ENCODE results near the gene DAPK1.

DAPK1 gene

GRCh38 chr9:87597710-87598443 is 100.2 kb downstream of the DAPK1 start:
- no peak for DNase-seq

DNA sequence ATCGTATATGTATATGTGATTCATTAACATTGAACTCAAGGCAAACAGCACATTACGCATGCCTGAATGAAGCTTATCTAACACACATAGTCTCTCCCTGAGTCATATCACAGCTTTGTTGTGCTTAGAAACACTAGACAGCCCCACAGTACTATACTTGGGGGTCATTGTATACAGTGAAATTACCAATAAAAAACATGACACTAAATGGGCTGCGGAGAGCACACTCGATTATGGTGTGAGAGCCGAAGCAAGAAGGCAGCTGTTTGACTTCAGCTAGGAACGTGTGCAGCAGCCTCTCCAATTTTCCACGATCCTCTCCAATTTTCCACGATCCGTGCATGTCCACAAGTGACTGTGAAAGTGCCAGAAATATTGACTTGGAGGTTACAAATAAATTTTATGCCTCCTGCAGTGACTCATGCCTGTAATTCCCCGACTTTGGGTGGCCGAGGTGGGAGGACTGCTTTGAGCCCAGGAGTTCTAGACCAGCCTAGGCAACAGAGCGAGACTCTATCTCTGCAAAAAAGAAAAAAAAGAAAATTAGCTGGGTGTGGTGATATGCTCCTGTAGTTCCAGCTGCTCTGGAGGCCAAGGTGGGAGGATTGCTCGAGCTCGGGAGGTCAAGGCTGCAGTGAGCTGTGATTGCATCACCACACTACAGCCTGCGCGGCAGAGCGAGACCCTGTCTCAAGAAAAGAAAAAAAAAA is 102.4 kb downstream of the DAPK1 start:
- no peak for DNase-seq

DNA sequence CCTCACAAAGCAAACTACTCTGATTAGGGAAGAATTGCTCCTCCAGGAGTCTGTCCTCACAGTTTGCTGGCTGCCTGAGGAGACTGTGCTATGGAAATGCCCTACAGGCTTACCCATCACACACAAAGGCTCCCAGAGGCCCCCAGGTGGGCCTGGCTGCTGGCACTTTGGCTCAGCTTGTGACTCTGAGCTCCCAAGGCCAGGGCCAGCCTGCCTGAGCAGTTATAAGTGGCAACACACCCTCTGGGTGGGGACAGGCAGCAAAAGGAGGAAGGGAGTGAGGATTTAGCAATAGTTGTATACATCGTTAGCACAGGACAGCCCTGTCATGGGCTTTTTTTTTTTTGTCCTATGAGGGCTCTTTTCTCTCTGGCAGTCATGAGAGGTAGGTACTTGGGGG is 103.5 kb downstream of the DAPK1 start:
- DNase-seq, result no peak

DNA sequence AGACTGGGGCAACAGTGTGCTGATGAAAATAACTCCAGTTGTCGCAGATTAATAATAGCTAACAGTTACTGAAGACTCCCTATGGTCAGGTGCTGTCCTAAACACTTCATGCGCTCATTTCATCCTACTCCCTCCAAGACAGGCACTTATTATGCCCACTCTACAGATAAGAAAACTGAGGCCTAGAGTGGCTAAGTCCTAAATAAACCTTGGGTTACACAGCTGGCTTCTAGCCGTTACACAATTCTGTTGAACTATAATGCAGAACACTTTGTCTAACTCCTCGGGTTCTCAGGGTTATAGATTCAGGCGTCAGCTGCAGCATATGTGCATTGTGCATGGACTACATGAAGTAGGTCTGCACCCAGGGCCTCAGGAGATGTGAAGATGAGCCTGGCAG is 103.9 kb downstream of the DAPK1 start:
- no peak for DNase-seq

- DNase-seq, result no peak
These were observed 105.4 kb downstream of the DAPK1 start for GRCh38 chr9:87602933-87603643.

GRCh38 chr9:87603854-87604490 is 106.3 kb downstream of the DAPK1 start:
- DNase-seq, result no peak

DNA sequence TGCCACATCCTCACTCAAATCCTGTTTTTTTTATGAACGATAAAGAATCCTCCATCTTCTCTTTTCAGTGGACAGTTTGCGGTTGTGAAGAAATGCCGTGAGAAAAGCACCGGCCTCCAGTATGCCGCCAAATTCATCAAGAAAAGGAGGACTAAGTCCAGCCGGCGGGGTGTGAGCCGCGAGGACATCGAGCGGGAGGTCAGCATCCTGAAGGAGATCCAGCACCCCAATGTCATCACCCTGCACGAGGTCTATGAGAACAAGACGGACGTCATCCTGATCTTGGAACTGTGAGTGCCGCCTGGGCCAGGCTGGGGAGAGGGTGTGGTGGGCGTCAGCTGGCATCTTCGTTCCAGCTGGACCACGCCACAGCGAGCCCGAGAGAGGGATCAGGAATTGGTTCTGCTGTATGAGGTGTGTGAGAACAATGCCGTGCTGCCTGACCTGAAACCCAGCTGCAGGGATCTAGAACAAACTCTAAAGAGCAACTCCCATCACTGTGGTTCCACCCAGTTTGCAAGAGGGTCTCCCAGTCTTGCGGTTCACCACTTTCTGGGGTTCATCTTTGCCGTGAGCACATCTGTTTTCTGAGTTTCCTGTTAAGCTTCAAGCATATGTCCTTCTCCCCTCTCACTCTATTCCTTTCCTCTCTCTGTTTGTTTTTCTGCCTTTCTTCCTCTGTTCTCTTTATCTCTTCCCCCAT is 107.4 kb downstream of the DAPK1 start:
- no peak for DNase-seq

DNA sequence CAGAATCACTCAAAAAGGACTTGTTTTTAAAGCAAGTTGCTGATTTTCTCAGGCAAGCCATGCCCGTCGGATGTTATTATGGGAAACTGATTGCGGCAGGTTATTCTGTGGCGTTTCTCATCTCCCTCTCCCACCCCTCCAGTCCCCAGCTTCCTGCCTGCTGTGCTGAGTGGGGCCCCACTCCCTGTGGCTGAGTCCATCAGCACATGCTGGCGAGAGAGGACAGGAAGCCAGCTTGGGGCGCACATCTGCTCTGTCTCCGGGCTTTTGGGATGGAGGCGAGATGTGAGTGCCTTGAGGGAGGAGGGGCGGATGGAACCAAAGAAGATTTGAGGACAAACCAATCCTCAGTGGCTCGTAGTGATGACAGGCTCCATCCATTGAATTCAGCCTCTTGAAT is 108.0 kb downstream of the DAPK1 start:
- DNase-seq, result no peak

- no peak for DNase-seq
These were observed 109.3 kb downstream of the DAPK1 start for GRCh38 chr9:87606841-87607521.

- no peak for DNase-seq
These were observed 110.2 kb downstream of the DAPK1 start for GRCh38 chr9:87607859-87608258.

- no peak for DNase-seq
These were observed 111.3 kb downstream of the DAPK1 start for GRCh38 chr9:87609002-87609401.

DNA sequence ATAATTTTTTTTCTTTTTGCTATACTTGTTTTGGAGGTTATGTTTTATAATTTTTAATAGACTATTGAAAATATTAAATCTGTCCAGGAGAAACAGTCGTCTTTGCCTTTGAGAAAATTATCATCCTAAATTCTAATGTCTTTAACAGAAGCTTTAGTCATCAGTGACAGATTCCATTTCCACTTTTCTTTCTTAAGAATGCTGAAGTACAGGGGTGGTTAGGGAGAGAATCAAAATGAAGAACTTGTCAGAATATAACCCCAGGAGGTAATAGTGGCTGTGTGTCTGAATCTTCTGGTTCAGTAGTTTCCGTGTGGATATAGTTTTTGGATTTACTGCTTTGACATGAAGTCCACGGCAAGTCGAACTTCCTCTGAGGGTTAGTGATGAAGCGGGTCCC is 111.8 kb downstream of the DAPK1 start:
- DNase-seq, result no peak

GRCh38 chr9:87610200-87611155 is 112.8 kb downstream of the DAPK1 start:
- no peak for DNase-seq

DNA sequence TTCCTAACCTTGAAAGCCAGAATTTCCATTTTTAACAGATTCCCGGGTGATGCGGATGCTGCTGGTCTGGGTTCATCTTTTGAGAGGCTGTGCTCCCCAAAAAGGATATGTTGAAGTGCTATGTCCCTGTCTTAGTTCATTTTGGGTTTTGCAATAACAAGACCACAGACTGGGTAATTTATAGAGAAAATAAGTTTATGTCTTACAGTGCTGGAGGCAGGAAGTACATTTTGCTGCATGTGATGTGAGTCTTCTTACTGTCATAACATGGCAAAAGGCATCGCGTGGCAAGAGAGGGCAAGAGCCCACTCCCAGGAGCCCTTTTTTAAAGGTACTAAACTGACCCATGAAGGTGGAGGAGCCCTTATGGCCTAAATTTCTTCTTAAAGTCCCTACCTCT is 114.1 kb downstream of the DAPK1 start:
- DNase-seq, result no peak

- no peak for DNase-seq
These were observed 114.9 kb downstream of the DAPK1 start for GRCh38 chr9:87612536-87612935.

DNA sequence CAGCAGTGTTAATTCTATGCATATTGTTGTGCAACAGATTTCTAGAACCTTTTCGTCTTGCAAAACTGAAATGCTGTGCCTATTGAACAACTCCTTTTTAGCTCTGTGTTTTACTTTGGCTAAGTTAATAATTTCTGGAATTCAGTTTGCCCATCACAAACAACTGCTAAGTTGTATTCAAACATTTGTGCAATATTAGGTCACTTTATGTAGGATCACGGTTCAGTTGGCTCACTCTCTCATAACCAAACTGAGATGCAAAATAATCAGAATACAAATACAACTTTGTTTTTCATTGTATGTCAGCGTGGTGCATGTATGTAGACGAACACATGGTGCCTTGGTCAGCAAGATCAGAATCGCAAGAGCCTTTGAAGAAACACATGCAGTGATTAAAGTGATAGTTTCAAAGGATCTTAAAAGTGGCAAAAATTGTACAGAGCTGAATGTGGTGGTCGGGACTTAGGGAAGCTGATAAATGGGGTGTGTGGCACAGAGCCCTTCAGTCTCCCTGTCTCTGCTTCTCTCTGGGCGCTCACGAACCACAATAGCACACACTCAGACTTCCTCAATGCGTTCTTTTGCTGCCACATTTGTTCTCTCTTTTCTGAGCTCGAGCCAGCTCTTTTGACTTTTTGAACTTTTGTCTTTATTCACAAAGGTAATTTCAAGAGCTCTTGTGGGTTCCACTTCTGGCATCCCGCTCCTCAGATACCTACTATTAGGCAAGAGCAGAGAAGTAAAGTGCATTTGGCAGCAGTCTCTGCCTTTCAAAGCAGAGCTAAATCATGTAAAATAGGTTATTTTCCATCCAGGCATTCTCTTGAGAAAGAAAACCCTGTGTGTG is 115.8 kb downstream of the DAPK1 start:
- DNase-seq, result no peak

- no peak for DNase-seq
These were observed 116.7 kb downstream of the DAPK1 start for GRCh38 chr9:87614397-87614796.

- DNase-seq, result no peak
These were observed 117.5 kb downstream of the DAPK1 start for GRCh38 chr9:87615136-87615535.

DNA sequence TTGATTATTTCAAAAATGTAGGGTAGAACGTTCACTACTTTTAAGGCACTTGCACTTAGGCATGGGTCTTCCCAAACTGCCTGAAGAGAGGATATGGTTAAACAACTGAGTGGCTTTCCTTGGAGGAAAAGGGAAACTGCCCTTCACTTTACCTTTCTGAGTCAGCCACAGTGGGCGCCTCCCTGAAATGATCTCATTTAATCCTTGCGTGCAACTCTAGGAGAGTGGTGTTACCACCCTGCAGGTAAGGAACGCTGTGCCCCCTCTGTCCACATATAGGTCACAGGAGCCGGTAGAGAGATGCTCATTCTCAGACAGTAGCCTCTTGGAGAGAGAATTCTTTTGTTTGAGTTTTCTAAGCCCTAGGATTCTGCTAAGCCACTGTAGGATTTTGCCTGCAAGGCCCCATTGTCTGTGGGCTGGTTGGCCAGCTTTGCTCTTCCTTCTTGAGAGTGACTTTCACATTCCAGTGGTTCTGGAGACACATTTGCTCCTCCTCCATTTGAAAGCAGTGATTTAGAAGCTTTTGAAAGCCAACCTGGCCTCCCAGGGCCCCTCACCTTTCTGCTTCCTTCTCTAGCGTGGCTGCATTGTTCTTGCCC is 118.0 kb downstream of the DAPK1 start:
- DNase-seq, result no peak

- DNase-seq, result no peak
These were observed 120.6 kb downstream of the DAPK1 start for GRCh38 chr9:87618226-87618625.

Data from effector CD4-positive, alpha-beta T cell (primary cell).